ENCODE results near the gene TNN. TPM values are rescaled to one million over a fixed set of nuclear protein-coding genes. Genes with fewer than 3 reads are reported as not detected.

TNN gene
- total RNA-seq, 1 experiment from 2014 or later, result not detected

DNA sequence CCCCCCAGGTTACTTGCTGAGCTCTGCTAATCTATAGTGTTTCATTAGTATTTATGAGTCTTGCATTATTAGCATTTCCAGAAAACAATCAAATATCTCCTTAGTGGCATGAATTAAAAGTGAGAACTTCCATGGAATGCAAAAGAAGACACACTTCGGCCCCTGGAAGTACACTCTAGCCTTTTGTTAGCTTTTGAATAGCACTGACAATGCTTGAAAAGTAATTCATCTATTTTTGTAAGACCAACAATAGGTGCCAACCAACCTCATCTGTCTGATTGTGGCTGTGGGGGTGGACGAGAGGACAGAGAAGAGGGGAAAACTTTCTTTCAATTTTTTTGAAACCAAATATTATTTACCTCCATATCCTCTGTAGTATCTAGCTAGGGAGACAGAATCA, 97.1 kb downstream of the TNN start:
- TF ChIP-seq, protein P1, sequence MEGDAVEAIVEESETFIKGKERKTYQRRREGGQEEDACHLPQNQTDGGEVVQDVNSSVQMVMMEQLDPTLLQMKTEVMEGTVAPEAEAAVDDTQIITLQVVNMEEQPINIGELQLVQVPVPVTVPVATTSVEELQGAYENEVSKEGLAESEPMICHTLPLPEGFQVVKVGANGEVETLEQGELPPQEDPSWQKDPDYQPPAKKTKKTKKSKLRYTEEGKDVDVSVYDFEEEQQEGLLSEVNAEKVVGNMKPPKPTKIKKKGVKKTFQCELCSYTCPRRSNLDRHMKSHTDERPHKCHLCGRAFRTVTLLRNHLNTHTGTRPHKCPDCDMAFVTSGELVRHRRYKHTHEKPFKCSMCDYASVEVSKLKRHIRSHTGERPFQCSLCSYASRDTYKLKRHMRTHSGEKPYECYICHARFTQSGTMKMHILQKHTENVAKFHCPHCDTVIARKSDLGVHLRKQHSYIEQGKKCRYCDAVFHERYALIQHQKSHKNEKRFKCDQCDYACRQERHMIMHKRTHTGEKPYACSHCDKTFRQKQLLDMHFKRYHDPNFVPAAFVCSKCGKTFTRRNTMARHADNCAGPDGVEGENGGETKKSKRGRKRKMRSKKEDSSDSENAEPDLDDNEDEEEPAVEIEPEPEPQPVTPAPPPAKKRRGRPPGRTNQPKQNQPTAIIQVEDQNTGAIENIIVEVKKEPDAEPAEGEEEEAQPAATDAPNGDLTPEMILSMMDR (conservative IDR thresholded peaks at IDR 0.05; ENCODE audit: low read depth, low read length), result no peak
- TF ChIP-seq EZH2phosphoT487 (IDR thresholded peaks at IDR 0.05; ENCODE audit: borderline replicate concordance, low read length), result no peak
- no peak for TF ChIP-seq EZH2 (IDR thresholded peaks at IDR 0.05; ENCODE audit: low read length, unreplicated experiment)
- peaks cover 17% of the 10 kb centered on the region for H3K4me1 ChIP-seq (ENCODE audit: insufficient read depth, low read length)
- ChIA-PET CTCF (interaction anchor here (0.6 kb wide), 1 partner anchor 40 kb away, joined by 5 read pairs; no protein-coding TSS in a partner anchor), POLR2A (ENCODE audit: unreplicated experiment) (no interaction called here)
- H3K79me2 ChIP-seq (ENCODE audit: low read length), result no peaks in the 10 kb centered on the region
- peaks cover 3% of the 10 kb centered on the region for H3F3A ChIP-seq (ENCODE audit: low read length, unreplicated experiment)
- no peak overlapping the region for H3K4me3 ChIP-seq (ENCODE audit: low read length)
- BruUV-seq (replicated peaks), result no TSS peak
- ATAC-seq (no peak), DNase-seq (no peak)
- intact Hi-C loops (cut with micrococcal nuclease), result no loop called here
- H3K36me3 ChIP-seq (ENCODE audit: low read depth, low read length), result peaks cover 27% of the 10 kb centered on the region
- H3K9me3 ChIP-seq (ENCODE audit: low read length), result no peaks in the 10 kb centered on the region
- no peak overlapping the region for H3K27ac ChIP-seq (ENCODE audit: low read length)
- no peak overlapping the region for H3K9ac ChIP-seq (ENCODE audit: low read length)
- H2AFZ ChIP-seq (ENCODE audit: low read length), result no peak overlapping the region
- H3K9me2 ChIP-seq (replicated peaks; ENCODE audit: low read length), result no peaks in the 10 kb centered on the region
- H3K27me3 ChIP-seq (ENCODE audit: low read length), result no peaks in the 10 kb centered on the region
- H3K4me2 ChIP-seq (ENCODE audit: low read length), result no peak overlapping the region
- H4K20me1 ChIP-seq (ENCODE audit: low read length), result no peaks in the 10 kb centered on the region

DNA sequence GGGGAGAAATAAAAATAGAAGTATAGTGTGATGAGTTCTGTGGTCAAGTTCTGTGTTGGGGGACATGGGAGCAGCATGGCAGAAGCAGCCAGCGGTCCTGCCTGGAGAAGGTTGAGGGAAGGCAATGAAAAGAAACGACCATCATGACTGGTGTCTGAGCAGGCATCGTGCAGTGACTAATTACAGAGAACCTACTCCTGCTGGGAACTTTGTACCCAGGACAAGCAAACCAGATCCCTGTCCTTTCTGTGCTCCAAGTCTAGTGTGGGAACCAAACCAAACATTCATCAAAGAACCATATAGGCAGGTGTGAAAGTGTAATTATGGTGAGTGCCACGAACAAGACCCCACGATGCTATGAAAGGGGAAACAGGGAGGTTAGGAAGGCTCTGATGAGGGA, 99.1 kb downstream of the TNN start:
- Histone ChIP-seq H3K4me3 (ENCODE audit: low read length) (no peak overlapping the region), H3F3A (ENCODE audit: low read length, unreplicated experiment) (peaks cover 9% of the 10 kb centered on the region), H3K9me2 (replicated peaks; ENCODE audit: low read length) (no peaks in the 10 kb centered on the region), H3K79me2 (ENCODE audit: low read length) (no peaks in the 10 kb centered on the region), H3K36me3 (ENCODE audit: low read depth, low read length) (peaks cover 19% of the 10 kb centered on the region), H3K9me3 (ENCODE audit: low read length) (no peaks in the 10 kb centered on the region), H3K4me2 (ENCODE audit: low read length) (no peak overlapping the region), H3K27me3 (ENCODE audit: low read length) (no peaks in the 10 kb centered on the region), H3K4me1 (ENCODE audit: insufficient read depth, low read length) (peaks cover 37% of the 10 kb centered on the region), H2AFZ (ENCODE audit: low read length) (no peak overlapping the region), H3K9ac (ENCODE audit: low read length) (no peak overlapping the region), H3K27ac (ENCODE audit: low read length) (no peak overlapping the region), H4K20me1 (ENCODE audit: low read length) (no peaks in the 10 kb centered on the region)
- DNase-seq (no peak), ATAC-seq (no peak)
- intact Hi-C loops (cut with micrococcal nuclease), result no loop called here
- POLR2A ChIA-PET (ENCODE audit: unreplicated experiment), result no interaction called here
- CTCF ChIA-PET, result no interaction called here
- no TSS peak for BruUV-seq (replicated peaks)
- TF ChIP-seq EZH2phosphoT487 (IDR thresholded peaks at IDR 0.05; ENCODE audit: borderline replicate concordance, low read length) (no peak), EZH2 (IDR thresholded peaks at IDR 0.05; ENCODE audit: low read length, unreplicated experiment) (no peak)
- TF ChIP-seq, protein P1 (conservative IDR thresholded peaks at IDR 0.05; ENCODE audit: low read depth, low read length), result no peak

DNA sequence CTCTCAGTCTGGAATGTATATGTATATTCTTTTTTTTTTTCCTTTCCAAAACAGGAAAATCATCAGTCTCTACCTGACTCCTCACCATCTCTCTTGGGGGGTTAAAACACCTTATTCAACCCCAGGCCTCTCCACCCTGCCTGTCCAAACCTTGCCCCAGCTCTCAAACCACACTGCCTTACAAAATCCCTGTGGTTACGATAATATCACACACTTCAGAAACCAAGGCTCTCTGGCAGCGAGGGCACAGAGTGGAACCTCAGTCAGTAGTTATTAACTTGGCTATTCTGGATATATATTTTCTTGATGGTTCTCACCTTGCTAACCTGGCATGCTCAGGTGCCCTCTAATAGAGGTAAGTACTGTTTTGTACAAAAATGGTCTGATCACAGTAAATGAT, 100.2 kb downstream of the TNN start:
- Histone ChIP-seq H3K4me3 (ENCODE audit: low read length) (no peak overlapping the region), H3K27me3 (ENCODE audit: low read length) (no peaks in the 10 kb centered on the region), H3K79me2 (ENCODE audit: low read length) (no peaks in the 10 kb centered on the region), H3K9me2 (replicated peaks; ENCODE audit: low read length) (no peaks in the 10 kb centered on the region), H3K36me3 (ENCODE audit: low read depth, low read length) (peaks cover 18% of the 10 kb centered on the region; the same call in 1 of the 2 replicates), H4K20me1 (ENCODE audit: low read length) (no peaks in the 10 kb centered on the region), H3K4me1 (ENCODE audit: insufficient read depth, low read length) (peaks cover 35% of the 10 kb centered on the region), H3K9ac (ENCODE audit: low read length) (no peak overlapping the region), H3K27ac (ENCODE audit: low read length) (no peak overlapping the region), H2AFZ (ENCODE audit: low read length) (no peak overlapping the region), H3K9me3 (ENCODE audit: low read length) (no peaks in the 10 kb centered on the region), H3F3A (ENCODE audit: low read length, unreplicated experiment) (peaks cover 9% of the 10 kb centered on the region), H3K4me2 (ENCODE audit: low read length) (no peak overlapping the region)
- DNase-seq (no peak), ATAC-seq (no peak)
- ChIA-PET CTCF (no interaction called here), POLR2A (ENCODE audit: unreplicated experiment) (no interaction called here)
- TF ChIP-seq, protein P1 (conservative IDR thresholded peaks at IDR 0.05; ENCODE audit: low read depth, low read length), result no peak
- BruUV-seq (replicated peaks), result no TSS peak
- intact Hi-C loops (cut with micrococcal nuclease), result no loop called here
